ENCODE data around the gene MSMP.

DNA sequence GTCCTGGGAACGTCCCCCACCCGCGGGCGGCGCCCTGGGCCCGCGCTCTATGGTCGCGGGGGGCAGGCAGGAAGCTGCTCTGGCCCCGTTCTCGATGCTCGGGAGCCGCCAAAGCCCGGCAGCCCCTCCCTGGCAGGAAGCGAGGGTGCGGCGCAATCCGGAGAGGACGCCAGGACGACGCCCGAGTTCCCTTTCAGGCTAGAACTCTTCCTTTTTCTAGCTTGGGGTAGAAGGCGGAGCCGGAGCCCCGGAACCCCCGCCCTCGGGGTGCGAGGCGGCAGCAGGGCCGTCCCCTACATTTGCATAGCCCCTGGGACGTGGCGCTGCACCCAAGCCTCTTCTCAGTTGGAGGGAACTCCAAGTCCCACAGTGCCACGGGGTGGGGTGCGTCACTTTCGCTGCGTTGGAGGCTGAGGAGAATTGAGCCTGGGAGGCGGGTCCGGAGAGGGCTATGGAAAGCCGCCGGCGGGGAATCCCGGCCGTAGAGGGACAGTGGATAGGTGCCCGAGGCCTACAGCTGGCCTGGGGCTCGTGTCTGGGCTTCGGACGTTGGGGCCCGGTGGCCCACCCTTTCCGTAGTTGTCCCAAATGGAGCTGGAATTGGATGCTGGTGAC, 21.8 kb downstream of the MSMP start, which contains the start of the genes CREB3 and TLN1:
- TF ChIP-seq, protein P1, sequence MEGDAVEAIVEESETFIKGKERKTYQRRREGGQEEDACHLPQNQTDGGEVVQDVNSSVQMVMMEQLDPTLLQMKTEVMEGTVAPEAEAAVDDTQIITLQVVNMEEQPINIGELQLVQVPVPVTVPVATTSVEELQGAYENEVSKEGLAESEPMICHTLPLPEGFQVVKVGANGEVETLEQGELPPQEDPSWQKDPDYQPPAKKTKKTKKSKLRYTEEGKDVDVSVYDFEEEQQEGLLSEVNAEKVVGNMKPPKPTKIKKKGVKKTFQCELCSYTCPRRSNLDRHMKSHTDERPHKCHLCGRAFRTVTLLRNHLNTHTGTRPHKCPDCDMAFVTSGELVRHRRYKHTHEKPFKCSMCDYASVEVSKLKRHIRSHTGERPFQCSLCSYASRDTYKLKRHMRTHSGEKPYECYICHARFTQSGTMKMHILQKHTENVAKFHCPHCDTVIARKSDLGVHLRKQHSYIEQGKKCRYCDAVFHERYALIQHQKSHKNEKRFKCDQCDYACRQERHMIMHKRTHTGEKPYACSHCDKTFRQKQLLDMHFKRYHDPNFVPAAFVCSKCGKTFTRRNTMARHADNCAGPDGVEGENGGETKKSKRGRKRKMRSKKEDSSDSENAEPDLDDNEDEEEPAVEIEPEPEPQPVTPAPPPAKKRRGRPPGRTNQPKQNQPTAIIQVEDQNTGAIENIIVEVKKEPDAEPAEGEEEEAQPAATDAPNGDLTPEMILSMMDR (conservative IDR thresholded peaks at IDR 0.05 in 1 of 2, IDR thresholded peaks at IDR 0.05 in 1 of 2; ENCODE audit: low read depth in 1 of 2, low read length in 2 of 2), result no peak
- TF ChIP-seq EZH2 (IDR thresholded peaks at IDR 0.05; ENCODE audit: low read length, missing control alignments), result no peak
